Ascending aorta (tissue), 2 donors: ENCODE measurements around the gene ANKK1. TPM values are rescaled to one million over a fixed set of nuclear protein-coding genes. Genes with fewer than 3 reads are reported as not detected.
A peak's percentile ranks its signal among the peaks of the same experiment; 100 is the strongest.

Experiments used
- DNase-seq, 2 donors: peaks; one replicate each; pipeline ENCODE4 v3.0.0-alpha.2; 2019; ENCODE audit warnings: low spot score in 2 of 2
- H3K27ac ChIP-seq, 2 donors: fragments of 200-600 bp; sonication (generic); one replicate each; pipeline ENCODE4 v1.5.1; 2016 to 2017; ENCODE audit warnings: mild to moderate bottlenecking in 1 of 2
- H3K27me3 ChIP-seq: fragments of 200-600 bp; sonication (generic); one replicate; pipeline ENCODE4 v1.5.1; 2017
- H3K36me3 ChIP-seq, 2 donors: fragments of 200-600 bp; sonication (generic); one replicate each; pipeline ENCODE4 v1.5.1; 2016
- H3K4me1 ChIP-seq, 2 donors: fragments of 200-600 bp; sonication (generic); one replicate each; pipeline ENCODE4 v1.5.1; 2016 to 2017; ENCODE audit warnings: mild to moderate bottlenecking in 1 of 2
- H3K4me3 ChIP-seq, 2 donors: fragments of 200-600 bp; sonication (generic); one replicate each; pipeline ENCODE4 v1.5.1; 2016 to 2017; ENCODE audit warnings: mild to moderate bottlenecking in 1 of 2
- H3K9me3 ChIP-seq, 2 donors: fragments of 200-600 bp; sonication (generic); one replicate each; pipeline ENCODE4 v1.5.1; 2016
- intact Hi-C: fragments of 100-400 bp; cut with DNase I; formaldehyde crosslinking; loops from one replicate; pipeline ENCODE4 v1.15.1; 2023
- total RNA-seq: library from RNA; depleted of rRNA; stranded (reverse); fragments of >200 nt; gene quantifications from one replicate; pipeline ENCODE4 v1.1.0, GENCODE V29; 2016
- TF ChIP-seq, protein P1 (sequence below), 3 experiments: fragments of 200-600 bp in 2 of 3; fragments of 450-650 bp in 1 of 3; sonication (generic) in 2 of 3; IDR thresholded peaks; one replicate each; pipeline ENCODE4 v1.5.1; 2016 to 2019; ENCODE audit warnings: antibody characterized with exemption in 3 of 3, mild to moderate bottlenecking in 1 of 3, moderate library complexity in 1 of 3

The ANKK1 gene
- total RNA-seq, 1 donor from 2014 or later = not detected

DNA sequence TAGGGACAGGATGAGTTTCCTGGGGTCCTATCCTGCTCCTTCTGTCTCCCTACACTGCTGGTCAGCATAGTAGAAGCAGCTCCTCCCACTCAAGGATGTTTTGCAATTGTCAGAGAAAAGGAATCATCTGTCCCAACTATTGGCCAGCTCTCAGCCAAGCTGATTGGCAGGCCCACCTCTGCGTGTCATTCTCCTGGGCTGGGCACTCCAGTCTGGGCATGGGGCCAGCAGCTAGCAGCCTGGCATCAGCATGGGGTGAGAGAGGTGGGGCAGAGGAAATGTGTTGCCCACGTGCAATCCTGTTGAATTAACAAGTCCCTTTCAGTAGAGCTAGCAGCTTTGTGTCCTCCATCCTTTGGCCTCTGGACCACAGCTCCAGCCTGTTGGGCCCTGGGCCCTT lies 14.1 kb downstream of the ANKK1 start:
- Histone ChIP-seq H3K36me3 (no peaks in the 10 kb centered on the region), H3K27me3 (no peaks in the 10 kb centered on the region), H3K4me3 (no peak overlapping the region), H3K27ac (no peak overlapping the region), H3K4me1 (no peaks in the 10 kb centered on the region), H3K9me3 (no peaks in the 10 kb centered on the region)
- peak in 1 of 2 donors; percentile 64 for DNase-seq
- intact Hi-C loops = no loop called here
- TF ChIP-seq, protein P1, sequence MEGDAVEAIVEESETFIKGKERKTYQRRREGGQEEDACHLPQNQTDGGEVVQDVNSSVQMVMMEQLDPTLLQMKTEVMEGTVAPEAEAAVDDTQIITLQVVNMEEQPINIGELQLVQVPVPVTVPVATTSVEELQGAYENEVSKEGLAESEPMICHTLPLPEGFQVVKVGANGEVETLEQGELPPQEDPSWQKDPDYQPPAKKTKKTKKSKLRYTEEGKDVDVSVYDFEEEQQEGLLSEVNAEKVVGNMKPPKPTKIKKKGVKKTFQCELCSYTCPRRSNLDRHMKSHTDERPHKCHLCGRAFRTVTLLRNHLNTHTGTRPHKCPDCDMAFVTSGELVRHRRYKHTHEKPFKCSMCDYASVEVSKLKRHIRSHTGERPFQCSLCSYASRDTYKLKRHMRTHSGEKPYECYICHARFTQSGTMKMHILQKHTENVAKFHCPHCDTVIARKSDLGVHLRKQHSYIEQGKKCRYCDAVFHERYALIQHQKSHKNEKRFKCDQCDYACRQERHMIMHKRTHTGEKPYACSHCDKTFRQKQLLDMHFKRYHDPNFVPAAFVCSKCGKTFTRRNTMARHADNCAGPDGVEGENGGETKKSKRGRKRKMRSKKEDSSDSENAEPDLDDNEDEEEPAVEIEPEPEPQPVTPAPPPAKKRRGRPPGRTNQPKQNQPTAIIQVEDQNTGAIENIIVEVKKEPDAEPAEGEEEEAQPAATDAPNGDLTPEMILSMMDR (IDR thresholded peaks at IDR 0.05) = no peak

DNA sequence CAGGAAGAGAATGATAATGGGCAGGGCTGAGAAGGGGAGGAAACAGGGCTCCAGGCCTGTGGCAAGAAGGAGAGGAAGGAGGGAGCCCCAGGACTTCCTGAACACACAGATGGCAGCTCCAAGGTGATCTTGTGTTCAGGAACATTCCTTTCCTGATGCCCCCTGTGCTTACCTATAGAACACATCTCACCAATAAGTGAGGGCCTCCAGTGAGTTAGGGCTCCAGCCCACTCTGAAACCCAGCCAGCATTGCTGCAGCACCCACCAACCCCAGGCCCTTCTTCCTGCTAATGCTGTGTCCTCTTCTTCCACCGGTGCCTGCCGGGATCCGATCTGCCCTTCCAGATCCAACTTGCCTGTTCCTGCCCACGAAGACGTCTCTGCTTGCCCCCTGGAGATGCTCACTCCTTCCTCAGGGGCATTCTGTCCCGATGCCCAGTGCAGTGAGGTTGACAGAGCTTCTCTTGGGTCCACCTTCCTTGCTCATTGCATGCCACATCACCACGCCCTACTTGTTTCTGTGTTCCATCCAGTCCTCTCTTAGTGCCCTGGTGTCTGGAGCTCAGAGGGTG lies 17.4 kb downstream of the ANKK1 start:
- Histone ChIP-seq H3K36me3 (no peaks in the 10 kb centered on the region), H3K9me3 (no peaks in the 10 kb centered on the region), H3K4me1 (no peaks in the 10 kb centered on the region), H3K4me3 (no peak overlapping the region), H3K27me3 (no peaks in the 10 kb centered on the region), H3K27ac (no peak overlapping the region)
- TF ChIP-seq, protein P1 (IDR thresholded peaks at IDR 0.05) = no peak
- intact Hi-C loops = no loop called here
- DNase-seq = no peak

DNA sequence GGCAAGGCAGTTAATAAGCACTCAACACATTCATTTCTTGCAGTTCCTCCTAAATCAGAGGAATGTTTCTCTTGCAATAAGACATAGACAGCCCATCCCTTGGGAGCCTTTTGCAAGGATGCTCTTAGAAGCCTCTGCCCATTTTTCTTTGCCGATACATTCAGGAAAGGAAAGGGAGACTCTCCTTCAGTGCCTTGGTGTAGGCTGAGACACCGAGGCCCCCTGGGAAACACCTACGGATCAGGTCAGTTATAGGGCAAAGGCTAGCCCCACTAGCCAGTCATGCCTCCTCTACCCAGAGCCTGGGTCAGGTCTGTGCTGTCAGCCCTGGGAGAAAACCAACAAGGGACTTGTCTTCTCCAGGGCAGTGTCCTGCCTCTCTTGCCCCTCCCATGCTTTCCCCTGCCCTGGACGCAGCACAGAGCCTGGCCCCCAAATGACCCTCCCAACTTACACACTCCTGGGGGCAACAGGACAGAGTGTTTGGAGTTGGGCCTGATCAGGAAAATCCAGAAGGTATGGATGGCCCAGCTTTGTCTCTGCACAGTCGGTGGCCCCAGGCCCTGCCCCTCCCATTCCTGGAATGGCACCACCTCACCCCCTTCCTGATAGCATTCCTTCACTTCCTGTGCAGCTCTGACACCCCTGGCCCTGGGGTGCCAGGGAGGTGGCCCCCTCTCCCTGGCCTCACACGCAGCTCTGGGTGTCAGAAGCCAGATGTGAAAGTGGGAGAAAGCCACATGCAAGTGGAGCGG lies 18.3 kb downstream of the ANKK1 start:
- Histone ChIP-seq H3K9me3 (no peaks in the 10 kb centered on the region), H3K4me3 (no peak overlapping the region), H3K27ac (no peak overlapping the region), H3K36me3 (no peaks in the 10 kb centered on the region), H3K27me3 (no peaks in the 10 kb centered on the region), H3K4me1 (no peaks in the 10 kb centered on the region)
- DNase-seq = no peak
- intact Hi-C loops = no loop called here
- TF ChIP-seq, protein P1 (IDR thresholded peaks at IDR 0.05) = no peak

DNA sequence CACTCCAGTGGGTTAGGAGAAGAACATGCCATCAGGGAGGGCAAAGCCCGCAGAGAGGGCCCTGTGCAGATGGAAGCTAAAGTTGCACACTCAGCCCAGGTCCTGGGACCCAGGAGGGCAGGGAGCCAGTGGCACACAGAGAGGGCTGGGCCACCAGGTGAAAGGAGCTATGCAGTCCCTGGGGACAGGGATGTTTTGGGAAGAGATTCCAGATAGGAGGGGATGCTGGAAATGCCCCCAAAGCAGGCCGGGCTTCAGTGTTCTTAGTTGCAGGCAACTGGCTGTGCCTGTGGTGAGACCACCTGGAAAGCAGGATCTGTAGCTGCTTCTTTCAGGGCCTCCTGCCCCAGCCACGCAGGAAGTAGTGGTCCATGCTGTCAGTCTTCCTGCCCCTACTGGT lies 19.6 kb downstream of the ANKK1 start:
- no peaks in the 10 kb centered on the region for H3K27me3 ChIP-seq
- no peak overlapping the region for H3K27ac ChIP-seq
- H3K9me3 ChIP-seq = no peaks in the 10 kb centered on the region
- H3K36me3 ChIP-seq = no peaks in the 10 kb centered on the region
- H3K4me3 ChIP-seq = no peak overlapping the region
- DNase-seq = no peak
- no peaks in the 10 kb centered on the region for H3K4me1 ChIP-seq
- intact Hi-C loops = no loop called here
- TF ChIP-seq, protein P1 (IDR thresholded peaks at IDR 0.05) = no peak

DNA sequence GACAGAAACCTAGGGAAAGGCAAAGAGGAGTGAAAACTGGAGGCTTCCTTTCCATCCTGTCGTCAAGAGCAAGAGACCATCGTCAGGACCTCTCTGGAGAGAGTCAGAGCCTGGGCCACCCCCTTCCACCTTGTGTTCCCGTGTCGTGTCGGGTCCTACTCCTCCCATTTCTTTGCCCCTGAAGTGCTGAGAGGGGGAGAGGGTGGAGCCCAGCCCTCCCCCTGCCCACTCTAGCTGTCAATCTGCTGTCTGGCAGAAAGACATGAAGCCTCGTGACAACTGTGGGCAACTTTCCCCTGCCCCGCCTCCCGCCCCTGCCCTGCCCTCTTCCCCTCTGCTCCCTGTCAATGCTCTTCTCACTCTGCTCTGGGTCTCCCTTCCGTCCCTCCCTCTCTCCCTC lies 20.6 kb downstream of the ANKK1 start:
- no peak overlapping the region for H3K27ac ChIP-seq
- no peaks in the 10 kb centered on the region for H3K4me1 ChIP-seq
- no peaks in the 10 kb centered on the region for H3K27me3 ChIP-seq
- no peaks in the 10 kb centered on the region for H3K9me3 ChIP-seq
- intact Hi-C loops = no loop called here
- TF ChIP-seq, protein P1 (IDR thresholded peaks at IDR 0.05) = no peak
- no peak for DNase-seq
- no peak overlapping the region for H3K4me3 ChIP-seq
- H3K36me3 ChIP-seq = no peaks in the 10 kb centered on the region
